Ovary (tissue), 9 donors: ENCODE measurements around the gene LPCAT1. TPM values are rescaled to one million over a fixed set of nuclear protein-coding genes. Genes with fewer than 3 reads are reported as not detected.
"Not testable (repeated sequence)": the region's sequence is repeated elsewhere in the genome, so short reads cannot be mapped to it uniquely, and the experiment has no call there.

Experiments used
- DNase-seq, 5 donors: peaks; one replicate each; pipeline ENCODE4 v3.0.0-alpha.2; 2019 to 2020
- H3K27ac ChIP-seq, 2 donors: fragments of 200-600 bp; one replicate each; pipeline versions ENCODE4 v1.5.1 to v1.8.0; 2019 to 2022
- H3K27me3 ChIP-seq: fragments of 200-600 bp; one replicate; pipeline ENCODE4 v1.8.0; 2022
- H3K36me3 ChIP-seq: fragments of 200-600 bp; sonication (generic); one replicate; pipeline ENCODE4 v1.5.1; 2019
- H3K4me1 ChIP-seq: one replicate; pipeline ENCODE4 v1.8.1; 2013; ENCODE audit warnings: mild to moderate bottlenecking, moderate library complexity; ENCODE audit not compliant: insufficient read depth
- H3K4me3 ChIP-seq: fragments of 200-600 bp; sonication (generic); one replicate; pipeline ENCODE4 v1.5.1; 2017
- H3K9me3 ChIP-seq, 2 donors: fragments of 200-600 bp in 1 of 2; sonication (generic) in 1 of 2; one replicate each; pipeline versions ENCODE4 v1.5.1 to v1.8.1; 2013 to 2019; ENCODE audit warnings: mild to moderate bottlenecking in 1 of 2, moderate library complexity in 1 of 2
- CTCF ChIP-seq, 3 donors: fragments of 450-650 bp in 2 of 3; fragments of 200-600 bp in 1 of 3; IDR thresholded peaks; one replicate each; pipeline versions ENCODE4 v1.5.1 to v1.8.0; 2016 to 2022; ENCODE audit warnings: antibody characterized with exemption in 3 of 3, mild to moderate bottlenecking in 1 of 3
- EP300 ChIP-seq: sonication (generic); formaldehyde crosslinking; IDR thresholded peaks from one replicate; pipeline ENCODE4 v1.6.1; 2017; ENCODE audit warnings: antibody characterized with exemption
- POLR2A ChIP-seq: fragments of 450-650 bp; IDR thresholded peaks from one replicate; pipeline ENCODE4 v1.6.1; 2017; ENCODE audit warnings: antibody characterized with exemption, mild to moderate bottlenecking, moderate library complexity
- WGBS, 3 donors: extraction: QIAGEN DNeasy Blood & Tissue Kit in 1 of 3; methylation state at CpG; one replicate each; pipeline versions ENCODE4 v1.1.5 to v1.1.7; 2013 to 2017; 5-methylcytosine and 5-hydroxymethylcytosine counted together
- intact Hi-C, 4 donors: fragments of 100-400 bp; cut with DNase I; formaldehyde crosslinking; loops; one replicate each; pipeline versions ENCODE4 v1.11.0 to v1.15.1; 2022 to 2023
- polyA plus RNA-seq, 2 donors: library from polyadenylated mRNA; stranded (reverse); fragments of 200-250 nt in 1 of 2; fragments of 350-450 nt in 1 of 2; fragmentation: Illumina TruSeq in 1 of 2; extraction: RNeasy Lipid Tissue Mini Kit (QIAGEN cat#74804) in 1 of 2; gene quantifications; one replicate each; pipeline ENCODE4 v1.2.3, GENCODE V29; 2013 to 2014
- total RNA-seq, 7 donors: library from RNA; depleted of rRNA in 2 of 7; stranded (reverse); fragments of >200 nt in 2 of 7; fragmentation: NEBNext Ultra II Directional in 3 of 7; extraction: Animal tissue kit (Norgen Biotek cat#: 25700) in 3 of 7; gene quantifications; one replicate each; pipeline versions ENCODE4 v1.1.0 to v1.2.4, GENCODE V29; 2016 to 2023
- donor health status: DM: no; HTN: no; CAD: no; lungs with moderate emphysema.
- donor health status: DM: no; HTN: no; CAD: no.
- donor health status: Bipolar disorder and iron deficiency.
- donor health status: DM: yes; HTN: yes; CAD: no.
- donor health status: DM: no; HTN: no; CAD: no.
- donor health status: DM: yes; HTN: yes; CAD: no.

Gene LPCAT1
- total and polyA plus RNA-seq, 9 donors: 13.0 to 57.1 (median 25.3) TPM

DNA sequence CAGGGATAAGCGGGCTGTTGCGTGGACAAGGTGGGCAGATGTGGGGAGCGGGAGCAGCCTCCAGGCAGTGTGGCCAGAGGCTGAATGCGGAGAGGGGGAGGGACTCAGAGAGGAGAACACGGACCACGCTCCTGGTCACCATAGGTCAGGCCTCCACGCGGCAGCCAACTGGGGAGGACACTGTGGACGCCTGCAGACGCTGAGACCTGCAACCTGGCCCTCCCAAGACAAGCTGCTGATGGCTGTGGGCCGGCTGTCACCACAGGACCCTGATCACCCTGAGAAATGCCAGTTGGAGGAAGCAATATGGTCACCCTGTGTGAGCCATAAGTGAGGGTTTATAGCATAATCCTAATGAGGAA lies 16.8 kb downstream of the LPCAT1 start:
- peak in 1 of 5 donors; percentile 15 for DNase-seq
- 91 to 95% (median 93%) methylated on average over 11 of the region's 11 CpGs for WGBS, 3 donors
- Histone ChIP-seq H3K4me1 (peaks cover 7% of the 10 kb centered on the region), H3K9me3 (no peaks in the 10 kb centered on the region), H3K4me3 (no peak overlapping the region), H3K27me3 (no peaks in the 10 kb centered on the region), H3K27ac (no peak overlapping the region), H3K36me3 (no peaks in the 10 kb centered on the region)
- intact Hi-C loops: no loop called here
- TF ChIP-seq EP300 (no peak), POLR2A (no peak), CTCF (IDR thresholded peaks at IDR 0.05) (no peak)

DNA sequence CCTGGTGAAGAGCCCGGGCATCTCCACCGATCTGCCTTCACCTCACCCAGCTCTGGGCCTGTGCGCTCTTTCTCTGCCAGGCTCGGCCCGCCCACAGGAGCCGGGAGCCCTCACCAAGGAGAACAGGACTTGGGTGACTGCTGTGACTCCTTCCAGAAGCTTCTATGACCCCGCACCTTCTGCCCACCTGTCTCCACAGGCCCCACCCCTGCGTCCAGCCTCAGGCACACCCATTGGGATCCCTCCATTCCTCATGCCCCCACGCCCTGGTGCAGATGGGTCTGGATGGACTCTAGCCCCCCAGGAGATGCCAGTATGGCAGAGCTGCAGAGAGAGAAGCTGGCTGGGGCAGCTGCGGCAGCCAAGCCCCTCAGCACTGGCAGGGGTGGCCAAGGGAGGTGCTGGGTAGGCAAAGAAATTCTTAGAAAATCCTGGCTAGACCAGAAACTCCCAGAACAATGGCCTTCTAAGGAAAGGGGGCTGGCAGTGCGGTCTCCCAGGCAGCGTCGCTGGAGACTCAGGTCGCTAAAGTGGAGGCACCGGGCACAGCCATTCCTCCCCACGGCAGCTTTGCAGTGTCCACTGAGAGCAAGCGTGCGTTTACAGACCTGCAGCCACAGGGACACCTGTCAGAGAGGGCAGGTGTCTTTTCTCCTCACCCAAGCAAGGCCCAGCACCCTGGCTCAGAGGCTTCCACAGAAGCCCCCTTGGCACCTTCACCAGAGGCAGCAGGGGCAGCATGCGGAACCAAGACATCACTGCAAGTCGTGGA lies 17.3 kb downstream of the LPCAT1 start:
- WGBS, 3 donors: 84 to 96% (median 86%) methylated on average over 20 of the region's 20 CpGs
- no peak for TF ChIP-seq EP300
- no peak for TF ChIP-seq POLR2A
- no peak for TF ChIP-seq CTCF (IDR thresholded peaks at IDR 0.05)
- H3K4me3 ChIP-seq: no peak overlapping the region
- no peaks in the 10 kb centered on the region for H3K36me3 ChIP-seq
- peaks cover 7% of the 10 kb centered on the region for H3K4me1 ChIP-seq
- peak in 1 of 5 donors; percentile 7 for DNase-seq
- no peak overlapping the region for H3K27ac ChIP-seq
- intact Hi-C loops: no loop called here
- H3K9me3 ChIP-seq: no peaks in the 10 kb centered on the region
- H3K27me3 ChIP-seq: no peaks in the 10 kb centered on the region

- no peak for DNase-seq
These were observed 18.1 kb downstream of the LPCAT1 start for GRCh38 chr5:1505506-1506241.

DNA sequence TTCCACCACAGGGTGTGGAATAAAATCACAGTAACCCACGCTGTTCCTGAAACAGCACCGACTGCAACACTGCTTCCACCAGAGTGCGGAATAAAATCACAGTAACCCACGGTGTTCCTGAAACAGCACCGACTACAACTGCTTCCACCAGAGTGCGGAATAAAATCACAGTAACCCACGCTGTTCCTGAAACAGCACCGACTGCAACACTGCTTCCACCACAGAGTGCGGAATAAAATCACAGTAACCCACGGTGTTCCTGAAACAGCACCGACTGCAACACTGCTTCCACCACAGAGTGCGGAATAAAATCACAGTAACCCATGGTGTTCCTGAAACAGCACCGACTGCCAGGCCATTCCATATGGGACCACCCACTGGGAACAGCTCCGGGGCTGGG lies 18.7 kb downstream of the LPCAT1 start:
- WGBS, 3 donors: 70 to 85% (median 77%) methylated on average over 14 of the region's 14 CpGs
- H3K27ac ChIP-seq, DNase-seq, intact Hi-C loops, H3K9me3 ChIP-seq, H3K27me3 ChIP-seq, H3K4me3 ChIP-seq, H3K36me3 ChIP-seq: not testable (repeated sequence)
- H3K4me1 ChIP-seq: peaks cover 16% of the 10 kb centered on the region

More at GRCh38 chr5:1505506-1506241, 18.1 kb downstream of the LPCAT1 start:
- 85 to 87% (median 87%) methylated on average over 24 of the region's 24 CpGs for WGBS, 3 donors
- H3K4me1 ChIP-seq: peaks cover 14% of the 10 kb centered on the region
- intact Hi-C loops: no loop called here
- no peak overlapping the region for H3K4me3 ChIP-seq
- no peaks in the 10 kb centered on the region for H3K27me3 ChIP-seq
- no peak overlapping the region for H3K27ac ChIP-seq
- no peaks in the 10 kb centered on the region for H3K9me3 ChIP-seq
- TF ChIP-seq POLR2A (no peak), CTCF (IDR thresholded peaks at IDR 0.05) (no peak), EP300 (no peak)
- no peaks in the 10 kb centered on the region for H3K36me3 ChIP-seq

DNA sequence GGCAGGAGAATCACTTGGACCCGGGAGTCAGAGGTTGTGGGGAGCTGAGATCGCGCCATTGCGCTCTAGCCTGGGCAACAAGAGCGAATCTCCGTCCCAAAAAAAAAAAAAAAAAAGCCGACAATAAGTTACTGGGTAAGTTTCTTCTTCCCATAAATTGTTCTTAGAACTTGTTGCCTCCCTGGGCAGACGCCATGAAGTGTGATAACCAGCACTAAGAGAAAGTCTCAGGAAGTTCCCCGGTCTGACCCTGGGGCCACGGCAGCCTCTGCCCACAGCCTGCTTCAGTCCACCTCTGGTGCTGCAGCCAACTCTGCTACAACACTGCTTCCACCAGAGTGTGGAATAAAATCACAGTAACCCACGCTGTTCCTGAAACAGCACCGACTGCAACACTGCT lies 19.1 kb downstream of the LPCAT1 start:
- WGBS, 3 donors: 73 to 84% (median 76%) methylated on average over 12 of the region's 12 CpGs
- Histone ChIP-seq H3K4me3 (no peak overlapping the region), H3K9me3 (no peaks in the 10 kb centered on the region), H3K27me3 (no peaks in the 10 kb centered on the region), H3K4me1 (peaks cover 16% of the 10 kb centered on the region), H3K27ac (no peak overlapping the region), H3K36me3 (no peaks in the 10 kb centered on the region)
- intact Hi-C loops: no loop called here
- DNase-seq: no peak
- TF ChIP-seq POLR2A: no peak
- TF ChIP-seq EP300: no peak
- no peak for TF ChIP-seq CTCF (IDR thresholded peaks at IDR 0.05)
